HG02610 (cell line): ENCODE results near the gene PIAS3.

Source experiments
- ATAC-seq: cut with Tn5 transposase; IDR thresholded peaks from one replicate; pipeline ENCODE4 v1.9.1; 2021; ENCODE audit warnings: mild to moderate bottlenecking, moderate library complexity; ENCODE audit not compliant: unreplicated experiment

Gene PIAS3

GRCh38 chr1:145858901-145859490 is at the start of gene PIAS3:
Gene PIAS3, minus strand, starts transcription at chr1:145859081. Its CDS starts 91 bp downstream, at chr1:145858990.
- peak; percentile 92 for ATAC-seq

GRCh38 chr1:145908653-145909052 is 49.8 kb upstream of the PIAS3 start:
- no peak for ATAC-seq

DNA sequence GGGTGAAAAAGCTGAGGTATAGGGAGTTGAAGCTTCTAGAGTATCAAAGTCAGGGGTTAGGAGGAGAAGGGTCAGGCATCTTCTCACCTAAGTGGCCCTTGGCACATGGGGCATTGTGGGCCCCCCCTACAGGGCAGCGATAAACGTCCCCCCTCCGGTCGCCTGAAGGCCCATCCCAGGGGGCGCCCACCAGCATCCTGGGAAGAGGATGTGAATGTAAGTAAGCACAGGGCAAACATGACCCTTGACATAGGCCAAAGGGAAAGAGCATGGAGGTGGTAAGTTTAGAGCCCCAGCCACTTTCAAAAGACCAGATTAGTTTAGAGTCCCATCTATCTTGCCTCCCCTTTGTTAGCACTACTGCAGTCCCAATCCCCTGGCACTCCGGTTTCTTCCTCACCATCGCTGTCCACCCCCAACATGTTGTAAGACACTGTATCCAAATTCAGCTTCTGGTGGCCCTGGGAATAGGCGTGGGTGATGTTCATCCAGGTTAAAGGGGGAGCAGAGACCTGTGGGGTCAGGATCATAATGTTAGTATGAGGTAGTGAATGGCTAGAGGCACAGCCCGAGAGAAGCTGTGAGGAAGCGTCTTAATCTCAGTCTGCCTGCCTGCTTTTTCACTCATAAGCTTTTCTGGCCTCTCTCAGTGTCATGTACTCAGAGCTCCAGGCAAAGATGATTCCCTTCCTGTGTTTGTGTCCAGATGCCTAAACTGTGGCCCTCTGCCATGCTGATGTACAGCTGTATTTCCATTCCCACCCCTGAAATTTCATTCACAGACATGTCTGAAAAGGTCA is 48.3 kb upstream of the PIAS3 start:
- no peak for ATAC-seq

DNA sequence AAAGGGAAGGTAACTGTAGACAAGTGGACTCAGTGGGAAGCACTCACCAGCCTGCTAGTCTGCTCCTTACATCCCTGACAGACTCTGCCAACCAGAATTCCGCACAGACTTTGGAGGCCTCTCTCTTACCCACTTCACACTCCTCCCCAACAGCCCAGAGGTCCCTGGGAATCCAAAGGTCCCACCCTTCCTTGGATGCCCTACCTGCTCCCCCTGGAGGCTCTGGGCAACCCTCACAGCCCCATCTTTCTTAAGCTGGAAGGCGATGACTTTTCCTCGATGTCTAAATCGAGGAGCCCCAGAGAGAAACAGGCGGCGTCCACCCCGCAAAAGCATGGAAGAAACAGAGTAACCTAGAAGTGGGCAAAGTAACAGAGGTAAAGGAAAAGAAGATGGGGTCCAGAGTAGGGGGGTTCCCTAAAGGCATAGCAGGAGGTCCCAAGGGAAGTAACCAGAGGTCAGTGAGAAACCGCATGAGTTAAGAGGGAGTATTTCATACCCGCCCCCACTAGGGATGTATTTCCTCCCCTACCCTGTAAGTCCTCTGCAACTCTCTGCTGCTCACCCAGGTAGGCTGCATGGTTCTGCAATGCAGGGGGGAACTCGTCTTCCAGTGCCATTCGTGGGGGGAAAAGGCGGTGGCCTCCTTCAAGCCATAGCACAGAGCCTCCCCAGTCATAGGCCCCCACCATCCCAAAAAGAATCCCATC is 42.6 kb upstream of the PIAS3 start:
- no peak for ATAC-seq

GRCh38 chr1:145898756-145899155 is 39.9 kb upstream of the PIAS3 start:
- ATAC-seq, result no peak

DNA sequence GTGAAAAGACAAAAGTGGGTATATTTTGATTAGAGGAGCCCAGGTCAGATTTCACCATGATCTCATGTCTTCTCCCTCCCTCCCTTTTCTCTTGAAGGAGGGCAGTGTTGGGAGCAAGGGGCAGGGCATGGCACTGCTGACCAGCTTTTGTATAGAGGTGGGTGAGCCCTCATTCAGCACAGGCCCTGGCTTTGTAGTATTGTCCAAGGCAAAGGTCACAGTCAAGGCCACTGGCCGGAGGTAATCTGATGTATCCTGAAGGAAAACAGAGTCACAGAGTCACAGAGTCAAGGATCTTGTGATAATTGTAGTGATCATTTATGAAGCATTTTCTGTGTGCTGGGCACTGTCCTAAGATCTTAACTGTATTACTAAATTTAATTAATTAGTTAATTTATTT is 39.1 kb upstream of the PIAS3 start:
- no peak for ATAC-seq

- ATAC-seq, result no peak
These were observed 36.6 kb upstream of the PIAS3 start for GRCh38 chr1:145895471-145895870.

DNA sequence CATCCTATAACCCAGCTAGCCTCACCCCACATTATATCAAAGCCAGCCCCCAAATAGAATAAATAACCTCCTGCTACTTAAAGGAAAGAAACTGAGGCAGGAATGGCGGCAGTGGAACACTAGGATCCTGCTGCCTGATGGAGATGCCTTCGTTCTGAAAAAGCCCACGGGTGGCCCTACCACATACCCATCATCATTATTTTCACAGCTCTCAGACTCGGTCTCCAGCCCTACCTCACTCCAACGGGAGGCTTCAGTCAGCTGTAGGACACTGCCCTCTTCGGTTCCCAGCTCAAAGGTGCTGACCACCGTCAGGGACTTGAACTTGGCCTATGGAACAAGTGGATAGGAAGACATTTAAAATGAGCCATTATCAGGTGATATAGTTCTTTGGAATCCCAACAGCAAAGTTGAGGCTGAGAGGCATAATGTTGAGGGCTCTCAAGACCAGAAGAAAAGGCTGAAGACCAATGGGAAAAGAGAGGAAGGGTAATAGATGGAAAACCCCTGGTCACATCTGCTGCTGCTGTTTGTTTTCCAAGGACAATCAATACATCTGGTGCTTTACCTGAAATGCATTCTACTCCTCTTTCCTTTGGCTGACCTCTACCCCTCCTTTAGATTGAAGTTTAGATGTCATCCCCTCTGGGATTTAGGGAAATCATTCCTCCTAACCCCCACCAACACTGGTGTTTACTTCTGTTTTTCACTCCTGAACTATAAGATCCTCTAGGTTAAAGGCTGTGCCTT is 34.6 kb upstream of the PIAS3 start:
- no peak for ATAC-seq

- no peak for ATAC-seq
These were observed 33.7 kb upstream of the PIAS3 start for GRCh38 chr1:145892486-145893087.

- ATAC-seq, result peak; percentile 57
These were observed 33.0 kb upstream of the PIAS3 start for GRCh38 chr1:145891587-145892485.

DNA sequence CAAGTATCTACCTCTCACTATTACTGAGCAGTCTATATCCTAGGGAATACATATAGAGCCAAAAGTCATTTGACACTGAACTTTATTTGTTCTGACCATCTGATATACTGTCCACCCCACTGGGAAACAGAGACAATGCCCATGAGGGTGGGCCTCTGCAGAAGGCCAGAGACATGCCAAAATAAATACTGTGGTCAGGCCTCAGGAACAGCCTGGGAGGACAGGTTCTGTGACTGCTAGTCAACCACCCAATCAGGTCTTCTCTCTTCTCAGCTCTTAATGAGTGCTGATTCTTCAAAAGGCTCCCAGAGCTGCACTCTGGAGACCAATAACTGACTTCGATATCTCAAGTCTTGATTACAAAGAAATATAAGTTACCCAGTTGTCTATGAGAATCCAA is 32.3 kb upstream of the PIAS3 start:
- ATAC-seq, result no peak

DNA sequence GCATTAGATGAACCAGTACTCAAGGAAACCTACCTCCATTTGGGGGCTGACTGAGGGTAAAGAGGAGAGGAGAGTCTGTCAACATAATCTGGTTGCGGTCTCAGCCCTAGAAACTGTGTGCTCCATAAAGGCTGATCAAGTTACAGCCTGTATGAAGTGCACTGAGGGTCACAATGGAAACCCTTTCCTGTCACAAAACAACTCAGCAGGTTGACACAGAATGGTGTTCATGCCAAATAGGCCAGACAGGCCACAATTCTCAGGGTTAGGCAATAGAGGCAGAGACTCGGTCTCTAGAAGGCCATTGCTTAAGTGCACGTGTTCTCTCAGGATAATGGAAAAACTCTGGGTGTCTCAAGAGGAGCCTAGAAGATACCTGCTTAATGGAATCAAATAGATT is 30.8 kb upstream of the PIAS3 start:
- no peak for ATAC-seq

GRCh38 chr1:145887631-145888030 is 28.8 kb upstream of the PIAS3 start:
- no peak for ATAC-seq

- no peak for ATAC-seq
These were observed 27.9 kb upstream of the PIAS3 start for GRCh38 chr1:145886816-145887215.

GRCh38 chr1:145886390-145886789 is 27.5 kb upstream of the PIAS3 start:
- ATAC-seq, result no peak

DNA sequence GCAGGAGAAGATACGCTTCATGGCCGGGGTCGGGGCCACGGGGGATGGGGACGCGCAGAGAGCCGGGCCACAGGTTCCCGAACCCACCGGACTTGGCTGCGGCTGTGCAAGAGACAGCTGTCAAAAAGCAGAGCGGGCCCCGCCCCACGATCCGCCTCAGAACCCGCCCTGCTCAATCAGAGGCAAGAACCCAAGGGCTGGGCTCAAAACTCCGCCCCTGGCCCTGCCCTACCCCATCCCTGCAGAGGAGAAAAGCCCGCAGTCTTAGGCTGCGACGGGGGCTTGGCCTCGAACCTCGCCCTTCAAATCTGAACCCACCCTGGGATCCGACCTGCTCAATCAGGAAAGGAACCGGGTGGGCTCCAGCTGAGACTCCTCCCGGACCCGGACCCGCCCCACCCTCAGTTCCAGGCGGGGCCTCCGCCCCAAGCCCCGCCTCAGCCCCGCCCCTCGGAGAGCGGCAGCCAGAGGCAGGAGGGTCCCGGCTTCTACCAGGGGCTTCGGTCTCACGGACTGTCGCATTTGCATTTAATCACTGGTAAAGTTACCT is 26.9 kb upstream of the PIAS3 start, which contains the start of gene ANKRD35:
Gene ANKRD35, minus strand, starts transcription at position 129 of the 550 bp plus-strand sequence. Its CDS starts 108 bp downstream, at position 21.
- peak; percentile 100 for ATAC-seq

DNA sequence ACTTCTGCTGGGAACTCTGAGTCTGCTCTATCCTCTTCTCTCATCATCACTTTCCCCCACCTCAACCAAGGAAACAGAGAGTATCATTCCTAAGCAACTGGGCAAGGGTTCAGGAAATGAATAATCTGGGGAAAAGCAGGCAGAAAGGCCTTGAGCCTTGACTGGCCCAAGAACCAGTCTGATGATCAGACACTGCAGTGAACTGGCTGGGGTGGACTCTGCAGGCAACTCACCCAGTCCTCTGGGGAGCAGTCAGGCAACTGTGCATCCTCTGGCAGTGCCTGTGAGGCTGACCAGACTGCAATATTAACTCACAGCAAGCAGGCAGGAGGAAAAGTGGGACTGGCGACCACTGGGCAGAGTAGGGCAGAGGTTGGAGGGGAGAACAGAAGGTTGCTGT is 25.8 kb upstream of the PIAS3 start:
- ATAC-seq, result no peak

- no peak for ATAC-seq
These were observed 20.9 kb upstream of the PIAS3 start for GRCh38 chr1:145879775-145880174.

DNA sequence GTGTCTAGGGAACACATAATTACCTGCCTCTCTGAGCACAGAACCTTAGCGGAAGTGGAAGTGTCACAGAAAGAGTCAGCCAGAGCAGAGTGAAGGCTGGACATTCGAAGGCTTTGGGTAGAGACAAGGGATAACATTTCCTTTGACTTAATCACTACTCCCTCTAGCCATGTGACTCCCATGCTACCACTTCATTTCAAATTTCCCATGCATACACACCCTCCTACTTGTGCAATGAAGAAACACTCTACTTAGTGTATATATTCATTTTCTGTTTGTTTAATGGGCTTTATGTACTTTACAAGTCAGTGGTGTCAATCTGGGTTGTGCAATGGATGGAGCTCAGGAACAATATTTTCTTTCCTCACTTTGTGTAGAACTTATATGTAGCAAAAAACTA is 19.8 kb upstream of the PIAS3 start:
- ATAC-seq, result no peak
